ENCODE measurements around the gene SPAG9. TPM values are rescaled to one million over a fixed set of nuclear protein-coding genes. Genes with fewer than 3 reads are reported as not detected.

Gene SPAG9
- total RNA-seq, 1 experiment from 2014 or later = 144 TPM

DNA sequence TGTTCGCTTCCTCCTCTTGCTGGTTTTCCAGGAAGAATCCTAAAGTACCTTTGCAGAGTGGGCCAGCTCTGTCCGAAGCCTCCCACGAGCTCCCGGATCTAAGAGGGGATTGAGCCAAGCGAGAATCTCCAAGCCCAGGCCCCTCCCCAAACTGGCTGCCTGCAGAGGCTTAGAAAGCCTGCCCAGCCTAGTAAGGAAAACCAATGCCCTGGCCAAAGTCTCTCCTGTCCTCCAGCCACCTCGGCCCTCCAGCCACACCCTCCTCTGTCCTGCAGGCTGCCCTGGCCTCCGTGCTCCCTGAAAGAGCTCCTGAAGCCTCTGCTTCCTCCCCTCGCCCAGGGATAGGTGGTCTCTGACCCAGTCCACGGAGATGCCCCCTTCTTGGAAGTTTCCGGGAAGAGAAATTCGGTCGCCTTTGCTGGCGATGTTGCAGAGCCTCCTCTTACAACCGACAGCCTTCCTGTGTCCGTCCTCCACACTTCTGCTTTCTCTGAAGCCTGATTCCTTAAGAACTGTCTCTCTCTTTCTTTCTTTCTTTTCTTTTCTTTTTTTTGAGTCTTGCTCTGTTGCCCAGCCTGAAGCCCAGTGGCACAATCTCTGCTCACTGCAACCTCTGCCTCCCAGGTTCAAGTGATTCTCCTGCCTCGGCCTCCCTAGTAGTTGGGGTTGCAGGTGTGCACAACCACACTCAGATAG, 199.6 kb downstream of the SPAG9 start:
- Histone ChIP-seq H3K36me3 (ENCODE audit: control insufficient read depth, insufficient read depth, low read length) (no peaks in the 10 kb centered on the region), H3K4me1 (ENCODE audit: control insufficient read depth, insufficient read depth, low read length) (peaks cover 9% of the 10 kb centered on the region), H3K27me3 (ENCODE audit: control insufficient read depth, insufficient read depth, low read length) (no peaks in the 10 kb centered on the region), H3K27ac (ENCODE audit: low read length) (no peak overlapping the region; the same call in 1 of the 2 replicates), H3K9me3 (ENCODE audit: control insufficient read depth, insufficient read depth, low read depth, low read length) (no peaks in the 10 kb centered on the region), H3K4me3 (ENCODE audit: low read depth in 2 of 2, low read length in 2 of 2) (no peak overlapping the region)
- TF ChIP-seq, protein P1, sequence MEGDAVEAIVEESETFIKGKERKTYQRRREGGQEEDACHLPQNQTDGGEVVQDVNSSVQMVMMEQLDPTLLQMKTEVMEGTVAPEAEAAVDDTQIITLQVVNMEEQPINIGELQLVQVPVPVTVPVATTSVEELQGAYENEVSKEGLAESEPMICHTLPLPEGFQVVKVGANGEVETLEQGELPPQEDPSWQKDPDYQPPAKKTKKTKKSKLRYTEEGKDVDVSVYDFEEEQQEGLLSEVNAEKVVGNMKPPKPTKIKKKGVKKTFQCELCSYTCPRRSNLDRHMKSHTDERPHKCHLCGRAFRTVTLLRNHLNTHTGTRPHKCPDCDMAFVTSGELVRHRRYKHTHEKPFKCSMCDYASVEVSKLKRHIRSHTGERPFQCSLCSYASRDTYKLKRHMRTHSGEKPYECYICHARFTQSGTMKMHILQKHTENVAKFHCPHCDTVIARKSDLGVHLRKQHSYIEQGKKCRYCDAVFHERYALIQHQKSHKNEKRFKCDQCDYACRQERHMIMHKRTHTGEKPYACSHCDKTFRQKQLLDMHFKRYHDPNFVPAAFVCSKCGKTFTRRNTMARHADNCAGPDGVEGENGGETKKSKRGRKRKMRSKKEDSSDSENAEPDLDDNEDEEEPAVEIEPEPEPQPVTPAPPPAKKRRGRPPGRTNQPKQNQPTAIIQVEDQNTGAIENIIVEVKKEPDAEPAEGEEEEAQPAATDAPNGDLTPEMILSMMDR (IDR thresholded peaks at IDR 0.05) = no peak
- TF ChIP-seq TCF7L2 (IDR thresholded peaks at IDR 0.05; ENCODE audit: low read depth, low read length) (no peak), SIN3A (IDR thresholded peaks at IDR 0.05; ENCODE audit: borderline replicate concordance, insufficient read depth, low read depth, low read length) (no peak), POLR2AphosphoS5 (IDR thresholded peaks at IDR 0.05; ENCODE audit: low read depth, low read length) (no peak)
- TF ChIP-seq, protein P2, sequence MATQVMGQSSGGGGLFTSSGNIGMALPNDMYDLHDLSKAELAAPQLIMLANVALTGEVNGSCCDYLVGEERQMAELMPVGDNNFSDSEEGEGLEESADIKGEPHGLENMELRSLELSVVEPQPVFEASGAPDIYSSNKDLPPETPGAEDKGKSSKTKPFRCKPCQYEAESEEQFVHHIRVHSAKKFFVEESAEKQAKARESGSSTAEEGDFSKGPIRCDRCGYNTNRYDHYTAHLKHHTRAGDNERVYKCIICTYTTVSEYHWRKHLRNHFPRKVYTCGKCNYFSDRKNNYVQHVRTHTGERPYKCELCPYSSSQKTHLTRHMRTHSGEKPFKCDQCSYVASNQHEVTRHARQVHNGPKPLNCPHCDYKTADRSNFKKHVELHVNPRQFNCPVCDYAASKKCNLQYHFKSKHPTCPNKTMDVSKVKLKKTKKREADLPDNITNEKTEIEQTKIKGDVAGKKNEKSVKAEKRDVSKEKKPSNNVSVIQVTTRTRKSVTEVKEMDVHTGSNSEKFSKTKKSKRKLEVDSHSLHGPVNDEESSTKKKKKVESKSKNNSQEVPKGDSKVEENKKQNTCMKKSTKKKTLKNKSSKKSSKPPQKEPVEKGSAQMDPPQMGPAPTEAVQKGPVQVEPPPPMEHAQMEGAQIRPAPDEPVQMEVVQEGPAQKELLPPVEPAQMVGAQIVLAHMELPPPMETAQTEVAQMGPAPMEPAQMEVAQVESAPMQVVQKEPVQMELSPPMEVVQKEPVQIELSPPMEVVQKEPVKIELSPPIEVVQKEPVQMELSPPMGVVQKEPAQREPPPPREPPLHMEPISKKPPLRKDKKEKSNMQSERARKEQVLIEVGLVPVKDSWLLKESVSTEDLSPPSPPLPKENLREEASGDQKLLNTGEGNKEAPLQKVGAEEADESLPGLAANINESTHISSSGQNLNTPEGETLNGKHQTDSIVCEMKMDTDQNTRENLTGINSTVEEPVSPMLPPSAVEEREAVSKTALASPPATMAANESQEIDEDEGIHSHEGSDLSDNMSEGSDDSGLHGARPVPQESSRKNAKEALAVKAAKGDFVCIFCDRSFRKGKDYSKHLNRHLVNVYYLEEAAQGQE (IDR thresholded peaks at IDR 0.05; ENCODE audit: insufficient read depth in 1 of 2, low read depth in 2 of 2, low read length in 1 of 2) = no peak
- DNase-seq (ENCODE audit: low read depth, low spot score) (no peak), ATAC-seq (no peak)
- ChIA-PET CTCF (no interaction called here), POLR2A (no interaction called here)
- in situ Hi-C loops (cut with HindIII; ENCODE audit: low pct_unique_long_range_greater_than_20kb, low sequenced_read_pairs) (no loop called here), intact Hi-C loops (cut with micrococcal nuclease; ENCODE audit: unreplicated experiment) (no loop called here)
- BruUV-seq (replicated peaks) = no TSS peak

DNA sequence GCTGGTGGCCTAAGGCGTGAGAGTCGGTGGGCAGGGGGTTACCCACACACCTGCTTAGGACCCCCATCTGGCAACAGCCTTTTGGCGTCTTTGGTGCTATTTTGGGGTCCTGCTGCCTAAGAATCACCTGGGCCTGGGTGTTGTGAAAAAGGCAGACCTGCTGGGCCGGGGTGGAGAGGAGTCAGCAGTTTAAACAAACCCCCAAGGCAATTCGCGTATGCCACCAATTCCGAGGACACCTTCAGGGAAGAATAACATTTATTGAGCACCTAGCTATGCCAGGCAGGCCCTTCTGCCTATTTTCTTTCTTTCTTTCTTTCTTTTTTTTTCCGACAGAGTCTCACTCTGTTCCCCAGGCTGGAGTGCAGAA, 200.6 kb downstream of the SPAG9 start:
- Histone ChIP-seq H3K9me3 (ENCODE audit: control insufficient read depth, insufficient read depth, low read depth, low read length) (no peaks in the 10 kb centered on the region), H3K27ac (ENCODE audit: low read length) (no peak overlapping the region), H3K27me3 (ENCODE audit: control insufficient read depth, insufficient read depth, low read length) (no peaks in the 10 kb centered on the region), H3K4me3 (ENCODE audit: low read depth in 2 of 2, low read length in 2 of 2) (no peak overlapping the region), H3K4me1 (ENCODE audit: control insufficient read depth, insufficient read depth, low read length) (peaks cover 9% of the 10 kb centered on the region), H3K36me3 (ENCODE audit: control insufficient read depth, insufficient read depth, low read length) (no peaks in the 10 kb centered on the region)
- CTCF ChIA-PET = interaction anchor here (0.6 kb wide), 1 partner anchor 138 kb away, joined by 3 read pairs; no protein-coding TSS in a partner anchor
- no TSS peak for BruUV-seq (replicated peaks)
- POLR2A ChIA-PET = no interaction called here
- DNase-seq (ENCODE audit: low read depth, low spot score) (no peak), ATAC-seq (no peak)
- in situ Hi-C loops (cut with HindIII; ENCODE audit: low pct_unique_long_range_greater_than_20kb, low sequenced_read_pairs) = no loop called here
- intact Hi-C loops (cut with micrococcal nuclease; ENCODE audit: unreplicated experiment) = no loop called here
- no peak for TF ChIP-seq TCF7L2 (IDR thresholded peaks at IDR 0.05; ENCODE audit: low read depth, low read length)
- TF ChIP-seq, protein P1 (IDR thresholded peaks at IDR 0.05) = no peak
- TF ChIP-seq, protein P2 (IDR thresholded peaks at IDR 0.05; ENCODE audit: insufficient read depth in 1 of 2, low read depth in 2 of 2, low read length in 1 of 2) = no peak
- TF ChIP-seq POLR2AphosphoS5 (IDR thresholded peaks at IDR 0.05; ENCODE audit: low read depth, low read length) = no peak
- TF ChIP-seq SIN3A (IDR thresholded peaks at IDR 0.05; ENCODE audit: borderline replicate concordance, insufficient read depth, low read depth, low read length) = no peak

All from Panc1 (cell line).